KBM-7 (cell line): ENCODE results near the gene PSMB5.

Experiments used
- DNase-seq: peaks from one replicate; pipeline ENCODE4 v3.0.0-alpha.2; 2015
- in situ Hi-C: fragments of 300-500 bp; cut with MboI; formaldehyde crosslinking; loops from 2 replicates; pipeline ENCODE4 v1.14.3; 2020; ENCODE audit warnings: low sequenced_read_pairs, low pct_unique_long_range_greater_than_20kb, mixed read lengths

PSMB5 gene

GRCh38 chr14:23062002-23062401, 27.3 kb upstream of the PSMB5 start:
- DNase-seq: no peak
- in situ Hi-C loops: loop anchor here (10.0 kb wide), 1 partner anchor 77 kb away; the partner anchor contains the start of gene AJUBA

- DNase-seq: no peak
- in situ Hi-C loops: loop anchor here (10.0 kb wide), 1 partner anchor 76 kb away; the partner anchor contains the start of gene AJUBA
Observed at GRCh38 chr14:23060536-23061260, 26.0 kb upstream of the PSMB5 start.

GRCh38 chr14:23058654-23059504, 24.2 kb upstream of the PSMB5 start:
- in situ Hi-C loops: no loop called here
- DNase-seq: no peak

GRCh38 chr14:23057757-23058653, 23.3 kb upstream of the PSMB5 start:
- DNase-seq: peak; percentile 95
- in situ Hi-C loops: no loop called here

GRCh38 chr14:23056956-23057756, 22.5 kb upstream of the PSMB5 start, which contains the start of gene CDH24:
Gene CDH24, minus strand, starts transcription at chr14:23057520. Its CDS starts 1,787 bp downstream, at chr14:23055733.
- in situ Hi-C loops: no loop called here
- peak; percentile 64 for DNase-seq

DNA sequence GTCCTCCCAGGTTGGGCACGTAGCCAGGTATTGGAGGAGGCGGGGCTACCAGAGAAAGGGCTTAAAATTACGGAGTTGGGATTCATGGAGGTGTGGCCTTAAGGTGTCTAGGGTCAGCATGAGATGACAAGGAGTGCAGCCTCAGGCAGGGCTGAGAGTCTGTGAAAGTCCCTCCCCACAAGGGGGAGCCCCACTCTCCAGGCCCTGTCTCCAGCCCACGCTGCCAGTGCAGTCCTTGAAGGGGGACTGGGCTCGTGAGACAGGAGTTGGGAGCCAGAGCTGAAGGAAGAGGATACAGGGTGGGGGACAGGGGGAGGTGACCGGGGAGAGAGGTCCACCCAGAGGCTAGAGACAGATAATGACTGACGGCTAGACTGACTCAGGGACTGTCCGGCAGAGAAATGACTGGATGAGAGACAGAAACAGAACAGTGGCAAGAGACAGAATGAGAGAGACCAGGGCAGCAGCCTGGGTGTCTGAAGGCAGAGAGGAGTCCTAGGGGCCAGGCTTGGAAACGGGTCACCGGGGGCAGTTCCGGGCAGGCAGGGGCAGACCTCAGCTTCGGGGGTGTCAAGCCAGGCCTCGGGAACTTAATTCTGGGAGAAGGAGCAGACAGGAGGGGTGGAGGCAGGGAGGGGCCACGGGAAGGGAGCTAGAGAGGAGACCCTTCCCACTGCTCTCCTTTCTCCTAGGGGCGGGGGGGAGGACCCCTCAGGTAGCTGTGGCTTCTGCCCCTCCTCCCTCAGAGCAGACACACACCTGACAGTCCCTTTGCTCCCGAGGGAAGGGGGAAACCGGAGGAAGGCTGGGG, 21.6 kb upstream of the PSMB5 start:
- DNase-seq: peak; percentile 88
- in situ Hi-C loops: no loop called here

DNA sequence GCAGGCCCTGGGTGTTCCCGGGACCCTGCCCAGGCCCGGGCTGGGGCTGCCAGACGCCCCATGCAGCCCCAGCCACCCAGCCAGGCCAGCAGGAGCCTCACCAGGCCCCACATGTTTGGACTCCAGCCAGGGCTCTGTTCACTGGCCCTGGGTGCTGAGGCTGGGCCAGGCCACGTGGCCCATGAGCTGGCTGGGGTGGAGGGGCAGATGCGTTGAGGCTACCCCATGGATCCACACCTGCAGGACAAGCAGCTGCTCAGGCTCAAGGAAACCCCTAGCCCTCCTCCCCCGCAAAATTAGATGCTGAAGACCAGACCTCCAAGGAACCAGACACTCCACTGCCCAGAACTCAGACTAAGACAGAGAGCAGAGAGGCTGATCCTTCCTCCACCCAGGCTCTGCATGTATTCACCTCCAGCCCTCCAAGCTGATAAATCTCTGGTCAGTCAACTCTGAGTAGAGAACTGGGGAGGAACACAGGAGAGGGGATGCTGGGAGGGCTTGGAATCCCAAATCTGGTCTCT, 21.0 kb upstream of the PSMB5 start:
- in situ Hi-C loops: no loop called here
- DNase-seq: no peak

DNA sequence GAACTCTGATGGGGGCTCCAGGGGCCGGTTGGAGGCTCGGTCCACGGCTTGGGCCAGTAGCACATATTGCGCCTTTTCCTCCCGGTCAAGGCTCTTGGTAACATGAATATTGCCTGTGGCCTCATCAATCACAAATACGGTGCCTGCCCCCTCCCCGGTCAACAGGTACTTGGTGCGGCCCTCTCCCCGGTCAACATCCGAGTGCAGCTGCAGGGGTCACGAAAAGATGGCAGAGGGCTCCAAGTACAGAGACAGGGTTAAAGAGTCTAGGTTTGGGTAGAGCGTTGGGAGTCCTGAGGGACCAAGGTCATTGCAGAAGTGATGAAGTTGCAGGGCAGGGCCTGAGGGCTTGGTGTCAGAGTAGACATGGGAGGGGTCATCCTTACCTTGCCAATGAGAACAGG, 20.4 kb upstream of the PSMB5 start:
- in situ Hi-C loops: no loop called here
- no peak for DNase-seq

GRCh38 chr14:23054000-23054811, 19.5 kb upstream of the PSMB5 start:
- no peak for DNase-seq
- in situ Hi-C loops: no loop called here

GRCh38 chr14:23053426-23053825, 18.7 kb upstream of the PSMB5 start:
- DNase-seq: no peak
- in situ Hi-C loops: no loop called here

- no peak for DNase-seq
- in situ Hi-C loops: no loop called here
Observed at GRCh38 chr14:23052671-23053070, 18.0 kb upstream of the PSMB5 start.

DNA sequence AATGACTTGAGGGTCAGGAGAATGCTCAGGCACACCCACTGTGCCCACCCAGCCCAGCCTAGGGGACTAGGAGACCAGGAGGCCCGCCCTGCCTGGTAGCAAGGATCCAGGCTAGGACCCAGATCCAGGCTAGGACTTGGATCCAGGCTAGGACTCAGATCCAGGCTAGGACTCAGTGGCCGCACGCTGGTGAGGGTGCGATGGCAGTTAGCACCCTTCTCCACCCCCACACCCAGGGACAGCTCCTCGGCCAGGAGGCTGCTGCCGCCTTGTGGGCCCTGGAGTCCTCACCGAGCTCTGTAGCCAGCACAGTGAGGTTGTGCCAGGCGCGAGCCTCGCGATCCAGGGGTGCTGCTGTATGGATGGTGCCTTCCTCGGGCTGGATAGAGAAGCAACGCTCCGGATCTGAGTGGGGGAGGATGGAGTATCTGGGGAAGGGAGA, 17.5 kb upstream of the PSMB5 start:
- no peak for DNase-seq
- in situ Hi-C loops: no loop called here

DNA sequence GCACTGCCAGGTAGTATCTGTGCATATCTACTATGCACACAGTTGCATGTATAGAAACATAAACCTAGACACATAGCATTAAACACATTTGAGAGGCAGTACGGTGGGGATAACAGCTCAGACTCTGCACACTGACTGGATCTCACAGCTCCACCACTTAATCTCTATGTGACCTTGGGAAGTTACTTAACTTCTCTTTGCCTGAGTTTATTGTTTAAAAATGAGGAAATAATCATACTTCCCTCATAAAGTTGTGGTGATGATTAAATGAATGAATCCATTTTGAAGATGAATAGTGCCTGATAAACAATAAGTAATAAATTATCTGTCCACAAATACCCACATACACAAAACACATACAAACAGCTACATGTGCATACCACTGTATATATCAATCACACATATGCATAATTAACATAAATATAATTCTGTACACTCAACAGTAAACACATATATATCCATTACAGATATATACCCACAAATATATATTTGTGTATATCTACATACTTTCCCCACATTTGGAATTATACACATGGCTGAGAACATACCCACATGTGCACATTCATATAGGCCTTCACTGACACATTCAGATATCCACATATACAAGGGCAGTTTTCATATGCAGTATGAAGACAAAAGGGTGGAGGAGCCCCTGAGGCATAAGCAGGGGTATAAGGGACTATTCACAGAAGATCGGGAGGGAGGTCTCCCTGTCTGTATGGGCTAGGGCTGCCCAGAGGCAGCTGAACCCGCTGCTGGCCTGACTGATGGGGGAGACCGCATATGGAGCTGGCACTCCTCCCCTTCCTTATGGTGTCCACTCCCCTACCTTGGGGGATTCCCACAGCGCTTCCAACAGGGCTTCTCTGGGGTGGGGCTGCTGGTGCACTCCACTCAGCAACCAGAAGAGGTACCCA, 16.7 kb upstream of the PSMB5 start:
- in situ Hi-C loops: no loop called here
- no peak for DNase-seq

GRCh38 chr14:23049011-23049410, 14.3 kb upstream of the PSMB5 start:
- DNase-seq: no peak

DNA sequence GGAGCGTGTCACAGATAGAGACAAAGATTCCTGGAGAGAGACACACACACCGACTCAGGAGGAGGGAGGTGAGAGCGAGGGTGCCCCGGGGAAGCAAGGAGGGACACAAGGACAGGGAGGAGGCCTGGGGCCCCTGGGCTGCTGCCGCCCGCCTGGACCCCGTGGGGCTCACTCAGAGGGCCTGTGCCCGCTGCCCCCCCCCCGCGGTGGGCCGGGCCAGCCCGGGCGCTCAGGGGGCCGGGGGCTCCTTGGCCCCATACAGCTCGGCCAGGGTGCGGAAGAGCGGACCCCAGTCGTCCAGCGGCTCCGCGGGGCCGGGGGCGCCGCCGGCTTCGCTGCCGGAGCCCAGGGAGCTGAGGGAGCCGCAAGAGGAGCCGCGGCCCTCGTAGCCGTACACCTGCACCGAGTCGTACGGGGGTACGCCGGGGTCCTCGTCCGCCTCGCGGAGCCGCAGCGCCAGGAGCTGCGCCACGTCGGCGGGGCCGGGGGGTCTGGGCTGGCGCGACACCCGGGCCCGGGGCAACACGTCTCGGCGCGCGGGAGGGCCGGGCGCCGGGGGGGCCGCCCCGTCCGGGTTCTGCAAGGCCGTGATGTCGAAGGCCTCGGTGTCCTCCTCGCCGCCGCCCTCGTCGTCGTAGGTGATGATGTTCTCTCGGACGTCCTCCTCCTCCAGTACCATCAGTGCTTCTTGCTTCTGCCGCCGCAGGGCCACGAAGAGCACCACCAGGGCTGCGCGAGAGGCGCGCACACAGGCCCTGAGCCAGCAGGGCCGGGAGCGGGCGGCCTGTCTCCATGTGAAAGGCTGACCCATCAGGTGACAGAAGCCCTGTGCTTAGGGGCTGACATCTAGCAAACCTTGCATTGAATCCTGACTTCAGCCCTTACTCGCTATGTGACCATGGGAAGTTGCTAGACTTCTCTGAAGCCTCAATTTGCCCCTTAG, 13.3 kb upstream of the PSMB5 start:
- DNase-seq: no peak
- in situ Hi-C loops: no loop called here

More at GRCh38 chr14:23049011-23049410, 14.3 kb upstream of the PSMB5 start:
- in situ Hi-C loops: no loop called here
